Endothelial cell of umbilical vein (primary cell): ENCODE measurements around the gene PGAP3.

Experiments
- EZH2 ChIP-seq: IDR thresholded peaks from 2 replicates; pipeline ENCODE4 v1.6.1; 2012; ENCODE audit warnings: borderline replicate concordance, low read depth, mild to moderate bottlenecking, moderate library complexity, low read length, inconsistent platforms; ENCODE audit not compliant: severe bottlenecking
- GATA2 ChIP-seq: IDR thresholded peaks from 2 replicates; pipeline ENCODE4 v1.7.0; 2011; ENCODE audit warnings: low read depth, mild to moderate bottlenecking, moderate library complexity, mixed read lengths, low read length; ENCODE audit not compliant: insufficient read length, insufficient read depth
- POLR2A ChIP-seq: IDR thresholded peaks from 2 replicates; pipeline ENCODE4 v1.6.1; 2012; ENCODE audit warnings: low read depth, mild to moderate bottlenecking, control low read depth, low read length
- TF ChIP-seq, protein P1 (sequence below), 2 donors: IDR thresholded peaks; 1 replicate in 1 of 2; 2 replicates in 1 of 2; pipeline ENCODE4 v1.5.1; 2011; ENCODE audit warnings: low read length in 2 of 2, mild to moderate bottlenecking in 2 of 2, moderate library complexity in 2 of 2, control low read depth in 1 of 2, inconsistent platforms in 1 of 2, low read depth in 1 of 2; ENCODE audit not compliant: insufficient read depth in 1 of 2; ENCODE audit errors: extremely low read depth in 1 of 2

DNA sequence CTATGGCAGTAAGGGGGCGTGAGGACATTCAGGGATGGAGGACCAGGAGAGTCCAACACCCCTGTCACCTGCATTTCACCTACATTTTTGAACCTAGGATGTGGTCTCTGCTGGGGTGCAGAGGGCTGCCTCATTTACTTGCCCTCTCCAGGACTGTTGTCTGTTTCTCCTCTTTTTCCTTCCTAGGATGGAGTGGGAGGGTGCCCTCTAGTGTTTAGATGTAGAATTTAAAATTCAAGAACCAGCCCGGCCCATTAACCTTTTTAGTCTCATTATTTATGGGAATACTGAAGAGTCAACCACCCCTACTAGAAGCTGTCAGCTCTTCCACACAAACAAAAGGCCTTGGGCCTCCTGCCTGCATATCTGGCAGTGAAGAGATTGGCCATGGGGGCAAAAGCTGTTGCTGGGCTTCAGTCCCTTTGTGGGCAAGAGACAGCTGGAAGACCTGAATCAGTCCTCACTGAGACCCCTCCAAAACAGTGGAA lies 53.4 kb downstream of the PGAP3 start:
- no peak for TF ChIP-seq GATA2
- no peak for TF ChIP-seq POLR2A
- TF ChIP-seq, protein P1, sequence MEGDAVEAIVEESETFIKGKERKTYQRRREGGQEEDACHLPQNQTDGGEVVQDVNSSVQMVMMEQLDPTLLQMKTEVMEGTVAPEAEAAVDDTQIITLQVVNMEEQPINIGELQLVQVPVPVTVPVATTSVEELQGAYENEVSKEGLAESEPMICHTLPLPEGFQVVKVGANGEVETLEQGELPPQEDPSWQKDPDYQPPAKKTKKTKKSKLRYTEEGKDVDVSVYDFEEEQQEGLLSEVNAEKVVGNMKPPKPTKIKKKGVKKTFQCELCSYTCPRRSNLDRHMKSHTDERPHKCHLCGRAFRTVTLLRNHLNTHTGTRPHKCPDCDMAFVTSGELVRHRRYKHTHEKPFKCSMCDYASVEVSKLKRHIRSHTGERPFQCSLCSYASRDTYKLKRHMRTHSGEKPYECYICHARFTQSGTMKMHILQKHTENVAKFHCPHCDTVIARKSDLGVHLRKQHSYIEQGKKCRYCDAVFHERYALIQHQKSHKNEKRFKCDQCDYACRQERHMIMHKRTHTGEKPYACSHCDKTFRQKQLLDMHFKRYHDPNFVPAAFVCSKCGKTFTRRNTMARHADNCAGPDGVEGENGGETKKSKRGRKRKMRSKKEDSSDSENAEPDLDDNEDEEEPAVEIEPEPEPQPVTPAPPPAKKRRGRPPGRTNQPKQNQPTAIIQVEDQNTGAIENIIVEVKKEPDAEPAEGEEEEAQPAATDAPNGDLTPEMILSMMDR (IDR thresholded peaks at IDR 0.05; ENCODE audit: extremely low read depth in 1 of 2, insufficient read depth in 1 of 2, low read depth in 1 of 2, low read length in 2 of 2) = peak; percentile 63 to 64
- no peak for TF ChIP-seq EZH2
